Mammary epithelial cell (primary cell): ENCODE results near the gene NIPSNAP2.

Source experiments
- CTCF ChIP-seq, 2 donors: IDR thresholded peaks in 1 of 2; conservative IDR thresholded peaks in 1 of 2; 2 replicates each; pipeline ENCODE4 v1.5.1; 2011 to 2012; ENCODE audit warnings: inconsistent platforms in 2 of 2, low read length in 2 of 2, mild to moderate bottlenecking in 2 of 2, control low read depth in 1 of 2, low read depth in 1 of 2; ENCODE audit not compliant: insufficient read depth in 1 of 2; ENCODE audit errors: extremely low read depth in 1 of 2
- EZH2 ChIP-seq: IDR thresholded peaks from 2 replicates; pipeline ENCODE4 v1.6.1; 2012; ENCODE audit warnings: low read length, inconsistent platforms, borderline replicate concordance

DNA sequence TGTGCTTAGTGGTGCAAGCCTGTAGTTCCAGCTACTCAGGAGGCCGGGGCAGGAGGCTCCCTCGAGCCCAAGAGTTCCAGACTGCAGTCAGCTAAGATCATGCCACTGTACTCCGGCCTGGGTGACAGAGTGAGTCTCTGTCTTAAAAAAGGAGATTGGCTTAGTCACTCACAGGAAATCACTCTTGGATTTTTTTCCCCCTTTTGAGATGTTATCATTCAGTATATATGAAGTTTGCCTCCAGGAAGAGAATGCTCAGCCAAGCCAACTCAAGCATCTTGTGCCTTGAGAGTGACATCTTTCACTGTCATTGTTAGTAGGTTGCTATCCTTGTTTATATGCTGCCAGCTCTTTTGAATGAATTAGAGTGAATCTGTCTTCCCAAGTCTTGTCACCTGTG is 28.0 kb downstream of the NIPSNAP2 start:
- TF ChIP-seq CTCF (conservative IDR thresholded peaks at IDR 0.05 in 1 of 2, IDR thresholded peaks at IDR 0.05 in 1 of 2; ENCODE audit: extremely low read depth in 1 of 2, insufficient read depth in 1 of 2, low read depth in 1 of 2, low read length in 2 of 2) (no peak), EZH2 (no peak)
